Activated naive CD4-positive, alpha-beta T cell treated with anti-CD3 and anti-CD28 coated beads, Interleukin-2, amount 50 U/mL, for 72 hours (primary cell): Measurements from ENCODE around the gene PDE4D. TPM values are rescaled to one million over a fixed set of nuclear protein-coding genes. Genes with fewer than 3 reads are reported as not detected.
"Not testable (repeated sequence)": the region's sequence is repeated elsewhere in the genome, so short reads cannot be mapped to it uniquely, and the experiment has no call there.

Source experiments
- ATAC-seq, 2 donors: fragments of 150-1000 bp; cut with Tn5 transposase; 2 replicates each; pipeline ENCODE4 v1.10.0; 2021; ENCODE audit warnings: mild to moderate bottlenecking in 2 of 2, moderate library complexity in 2 of 2
- DNase-seq, 2 donors: peaks; one replicate each; pipeline ENCODE4 v3.0.0; 2021 to 2022; ENCODE audit warnings: low spot score in 2 of 2
- H3K27ac Mint-ChIP-seq, 2 donors: one replicate each; pipeline ENCODE4 v1.8.0; 2022; ENCODE audit warnings: mild to moderate bottlenecking in 2 of 2, mixed read lengths in 2 of 2
- H3K36me3 Mint-ChIP-seq, 2 donors: one replicate each; pipeline ENCODE4 v1.8.0; 2022; ENCODE audit warnings: mixed read lengths in 2 of 2
- H3K9me3 Mint-ChIP-seq, 2 donors: one replicate each; pipeline ENCODE4 v1.8.0; 2022; ENCODE audit warnings: mixed read lengths in 2 of 2
- total RNA-seq, 2 donors: library from RNA; stranded (reverse); gene quantifications; one replicate each; pipeline ENCODE4 v1.2.3, GENCODE V29; 2022

PDE4D gene
- total RNA-seq, 2 donors from 2014 or later: 31.1 to 86.7 TPM

DNA sequence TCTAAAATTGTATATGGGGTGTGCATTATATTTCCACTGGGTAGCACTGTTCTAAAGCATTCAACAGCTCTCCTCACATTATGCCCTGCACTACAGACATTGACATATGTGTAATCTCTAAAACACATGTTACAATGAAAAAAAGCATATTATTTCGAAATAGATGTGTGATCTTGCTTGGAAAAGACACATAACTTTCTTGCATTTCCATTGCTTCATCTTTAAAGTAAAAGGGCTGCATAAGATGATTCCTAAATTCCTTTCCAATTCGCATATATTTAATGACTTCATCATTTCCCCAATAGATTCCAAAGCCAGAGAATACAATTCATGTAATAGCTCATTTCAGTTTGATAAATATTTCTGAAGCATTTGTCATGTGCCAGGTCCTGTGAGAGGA is 566.9 kb downstream of the PDE4D start:
- Mint-ChIP-seq H3K27ac (no peak overlapping the region), H3K36me3 (no peaks in the 10 kb centered on the region), H3K9me3 (no peaks in the 10 kb centered on the region)
- DNase-seq (no peak), ATAC-seq (no peak)

DNA sequence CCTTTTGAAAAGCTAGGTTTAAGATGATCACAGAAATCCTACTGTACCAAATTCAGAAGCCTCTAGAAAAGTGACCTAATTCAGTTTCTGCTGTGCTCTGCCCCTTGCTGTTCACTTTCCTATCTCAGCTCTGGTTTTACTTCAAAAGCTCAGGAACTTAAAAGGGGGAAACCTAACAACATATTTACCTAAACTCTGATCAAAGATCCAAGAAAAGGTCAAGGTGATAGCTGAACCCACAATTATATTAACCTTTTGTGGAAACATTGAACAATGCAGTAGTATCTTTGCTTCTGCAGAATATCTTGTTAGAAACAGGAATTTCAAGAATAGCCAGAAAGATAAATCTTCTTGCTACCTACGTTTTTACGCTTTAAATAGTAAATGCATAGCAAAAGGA is 568.5 kb downstream of the PDE4D start:
- Mint-ChIP-seq H3K27ac (no peak overlapping the region), H3K36me3 (no peaks in the 10 kb centered on the region), H3K9me3 (no peaks in the 10 kb centered on the region)
- DNase-seq: no peak
- no peak for ATAC-seq

DNA sequence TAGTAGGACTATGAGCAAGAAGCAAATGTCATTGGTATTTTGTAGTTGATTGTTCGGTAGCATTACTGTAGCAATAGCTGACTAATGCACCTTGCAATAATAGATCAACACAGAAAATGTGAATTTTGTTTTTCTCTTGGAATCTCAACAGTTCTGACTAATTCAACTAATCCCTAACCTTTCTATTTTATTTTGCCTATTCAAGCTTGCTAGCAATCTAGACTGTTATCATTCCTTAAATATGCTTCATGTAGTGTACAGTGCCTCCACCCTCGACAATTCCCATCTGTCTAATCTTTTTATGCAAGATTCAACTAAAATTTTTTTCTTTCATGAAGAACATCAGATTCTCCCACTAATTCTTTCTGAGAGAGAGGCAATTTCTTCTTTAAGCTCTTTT is 570.6 kb downstream of the PDE4D start:
- no peaks in the 10 kb centered on the region for H3K9me3 Mint-ChIP-seq
- ATAC-seq (no peak), DNase-seq (no peak)
- H3K27ac Mint-ChIP-seq: no peak overlapping the region
- H3K36me3 Mint-ChIP-seq: no peaks in the 10 kb centered on the region

DNA sequence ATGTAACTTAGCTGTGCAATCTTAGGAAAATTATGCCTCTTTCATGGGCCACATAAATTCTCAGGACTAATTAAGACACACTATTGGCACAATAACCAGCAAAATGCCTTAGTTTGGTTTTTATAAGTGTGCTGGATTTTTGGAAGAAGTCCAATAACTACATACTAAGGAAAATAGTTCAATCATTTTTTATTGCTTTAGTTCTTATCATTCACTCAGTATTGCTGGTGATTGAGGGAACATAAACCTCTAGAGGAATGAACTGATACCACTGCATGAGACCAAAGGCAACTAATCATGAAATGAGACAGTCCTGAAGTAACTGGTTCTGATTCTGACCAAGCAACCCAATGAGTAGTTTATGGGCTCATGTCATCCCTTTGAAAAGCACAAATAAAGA is 571.5 kb downstream of the PDE4D start:
- ATAC-seq: no peak
- H3K36me3 Mint-ChIP-seq: no peaks in the 10 kb centered on the region
- DNase-seq: no peak
- H3K9me3 Mint-ChIP-seq: no peaks in the 10 kb centered on the region
- H3K27ac Mint-ChIP-seq: no peak overlapping the region

DNA sequence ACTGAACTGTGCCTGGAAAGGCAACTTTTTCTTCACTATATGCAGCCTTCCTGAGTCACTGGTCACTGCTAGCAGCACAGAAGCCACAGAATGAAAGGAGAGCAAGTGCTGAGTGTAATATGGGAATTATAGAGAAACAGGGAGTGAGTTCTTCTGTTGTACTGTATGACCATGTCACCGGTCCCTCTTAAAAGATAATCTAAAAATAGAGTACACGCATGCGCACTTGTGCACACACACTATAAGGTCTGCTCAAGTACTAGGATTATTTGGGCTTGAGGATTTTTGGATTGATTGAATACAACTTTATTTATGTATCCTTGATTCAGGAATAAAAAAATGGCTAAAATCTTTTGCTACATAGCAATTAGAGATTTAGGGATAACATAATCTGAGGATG is 571.9 kb downstream of the PDE4D start:
- H3K36me3 Mint-ChIP-seq: no peaks in the 10 kb centered on the region

DNA sequence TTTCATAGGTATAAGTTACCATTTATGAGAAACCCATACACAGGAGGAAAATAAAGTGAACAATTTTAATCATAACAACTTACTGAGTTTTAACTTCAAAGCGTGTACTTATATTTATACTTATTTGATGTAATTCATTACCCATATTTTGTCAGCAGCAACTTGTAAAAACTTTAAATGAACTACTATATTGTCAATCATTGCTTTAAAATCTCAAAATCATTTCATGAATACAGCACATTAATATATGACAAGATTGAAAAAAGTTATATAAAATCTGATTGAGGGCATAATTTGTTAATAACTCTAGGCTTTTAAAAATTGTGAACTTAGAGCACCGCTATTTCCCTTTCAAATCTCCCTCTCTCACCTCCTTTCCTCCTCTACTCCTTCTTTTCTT is 573.1 kb downstream of the PDE4D start:
- no peak overlapping the region for H3K27ac Mint-ChIP-seq
- ATAC-seq (no peak), DNase-seq (no peak)
- no peaks in the 10 kb centered on the region for H3K9me3 Mint-ChIP-seq
- H3K36me3 Mint-ChIP-seq: no peaks in the 10 kb centered on the region

More for the DNA sequence above, 571.9 kb downstream of the PDE4D start:
- ATAC-seq (no peak), DNase-seq (no peak)
- Mint-ChIP-seq H3K9me3 (no peaks in the 10 kb centered on the region), H3K27ac (no peak overlapping the region)

DNA sequence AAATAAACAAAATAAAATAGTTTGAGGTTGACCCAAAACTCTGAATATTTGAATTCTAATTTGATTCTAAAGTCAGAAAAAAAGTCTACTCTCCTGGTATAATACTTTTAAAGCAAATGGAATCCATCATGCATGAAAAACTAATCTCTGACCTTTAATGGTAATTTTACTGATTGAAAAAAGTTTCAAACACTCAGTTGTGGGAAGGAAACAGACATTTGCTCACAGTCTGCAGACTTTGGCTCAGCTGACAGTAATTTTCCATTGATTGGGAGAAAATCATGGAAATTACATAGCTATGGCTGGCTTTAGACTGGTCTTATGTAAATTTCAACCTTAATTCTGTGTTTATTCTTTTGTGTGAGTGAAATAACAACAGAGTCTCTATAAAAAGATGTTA is 574.3 kb downstream of the PDE4D start:
- DNase-seq: no peak
- Mint-ChIP-seq H3K9me3 (no peaks in the 10 kb centered on the region), H3K36me3 (no peaks in the 10 kb centered on the region), H3K27ac (no peak overlapping the region)
- no peak for ATAC-seq

DNA sequence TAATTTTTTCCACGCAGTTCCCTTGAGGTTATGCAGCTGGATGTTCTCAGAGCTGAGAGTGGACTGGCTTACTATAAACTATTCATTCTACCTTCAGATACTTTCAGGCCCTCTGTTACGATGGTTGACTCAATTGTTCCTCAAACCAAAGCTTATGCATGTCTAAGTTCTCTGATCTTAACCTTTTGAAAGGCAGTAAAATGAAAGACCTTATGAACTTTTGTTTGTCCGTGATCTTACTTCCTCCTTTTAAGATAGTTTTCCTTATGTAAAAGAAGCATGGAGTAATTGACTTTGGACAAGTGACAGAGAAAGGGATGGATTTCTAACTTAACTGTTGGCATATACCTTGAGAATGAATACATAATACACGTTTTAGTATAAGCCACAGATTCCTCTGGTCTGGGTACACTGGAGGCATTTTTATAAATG is 575.7 kb downstream of the PDE4D start:
- ATAC-seq: no peak
- H3K9me3 Mint-ChIP-seq: no peaks in the 10 kb centered on the region
- no peak for DNase-seq
- H3K27ac Mint-ChIP-seq: no peak overlapping the region
- H3K36me3 Mint-ChIP-seq: no peaks in the 10 kb centered on the region

DNA sequence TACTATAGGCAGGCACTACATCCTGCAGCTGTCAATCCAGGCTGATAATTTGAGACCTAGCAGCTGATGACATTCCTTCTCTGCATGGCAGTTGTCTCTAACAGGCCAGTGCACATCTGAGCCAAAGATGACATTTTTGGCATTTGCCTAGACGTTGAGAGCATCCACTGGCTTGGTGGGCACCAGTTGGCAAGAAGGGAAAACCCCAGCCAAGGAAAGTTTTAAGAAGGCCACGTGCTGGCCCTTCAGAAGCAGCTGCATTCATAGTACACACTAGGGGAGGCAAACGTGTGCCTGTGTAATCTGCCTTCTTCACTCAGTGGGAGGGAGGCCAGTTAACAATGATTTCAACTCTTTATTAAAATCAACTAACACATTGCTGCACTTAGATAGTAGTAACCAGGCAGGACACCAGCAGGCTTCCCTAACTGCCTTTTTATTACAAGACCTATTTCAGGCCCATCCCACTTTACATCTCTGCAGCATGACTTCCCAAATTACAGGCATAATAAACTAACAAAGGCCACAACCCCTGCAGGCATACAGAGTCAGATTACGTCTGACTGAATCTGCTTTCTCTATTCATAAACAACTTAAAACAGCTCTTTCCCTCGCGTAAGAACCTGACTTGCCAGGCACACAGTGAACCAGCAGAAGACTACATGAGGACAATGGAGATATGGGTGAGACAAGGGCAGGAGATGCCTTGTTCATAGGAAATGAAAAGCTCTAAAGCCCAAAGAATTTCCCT is 576.3 kb downstream of the PDE4D start:
- Mint-ChIP-seq H3K36me3 (no peaks in the 10 kb centered on the region), H3K9me3 (no peaks in the 10 kb centered on the region), H3K27ac (no peak overlapping the region)
- DNase-seq (no peak), ATAC-seq (no peak)

DNA sequence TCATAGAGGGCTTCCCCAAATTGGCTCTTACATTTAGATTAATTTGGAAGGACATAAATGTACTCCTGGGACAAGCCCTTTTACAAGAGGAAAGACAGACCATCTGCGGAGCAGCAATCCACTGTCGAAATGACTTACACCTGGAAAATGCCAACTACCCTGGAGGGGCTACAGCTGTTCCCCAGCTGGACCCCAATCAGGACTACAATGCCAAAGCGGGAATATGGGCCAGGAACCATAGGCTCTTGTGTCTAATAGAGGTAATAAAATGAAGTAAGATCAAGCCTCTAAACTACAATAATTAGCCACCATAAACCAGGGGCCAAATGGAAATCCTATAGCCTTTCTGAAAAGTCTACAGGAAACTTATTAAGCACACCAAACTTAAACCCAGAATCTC is 581.3 kb downstream of the PDE4D start:
- DNase-seq: no peak
- Mint-ChIP-seq H3K27ac (no peak overlapping the region), H3K9me3 (peaks cover 0 to 3% of the 10 kb centered on the region in 2 donors), H3K36me3 (no peaks in the 10 kb centered on the region)
- ATAC-seq: no peak

DNA sequence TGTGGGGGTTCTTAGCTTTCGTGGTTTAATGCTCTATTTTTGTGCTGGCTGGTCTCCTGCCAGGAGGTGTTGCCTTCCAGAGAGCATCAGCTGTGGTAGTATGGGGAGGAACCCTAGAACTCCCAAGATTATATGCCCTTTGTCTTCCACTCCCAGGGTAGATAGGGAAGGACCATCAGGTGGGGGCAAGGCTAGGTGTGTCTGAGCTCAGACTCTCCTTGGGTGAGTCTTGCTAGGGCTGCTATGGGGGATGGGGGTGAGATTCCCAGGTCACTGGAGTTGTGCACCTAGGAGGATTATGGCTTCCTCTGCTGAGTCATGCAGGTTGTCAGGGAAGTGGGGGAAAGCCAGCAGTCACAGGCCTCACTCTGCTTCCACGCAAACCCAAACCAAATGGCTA is 584.8 kb downstream of the PDE4D start:
- not testable (repeated sequence) for H3K27ac Mint-ChIP-seq, DNase-seq, H3K36me3 Mint-ChIP-seq, ATAC-seq, H3K9me3 Mint-ChIP-seq

DNA sequence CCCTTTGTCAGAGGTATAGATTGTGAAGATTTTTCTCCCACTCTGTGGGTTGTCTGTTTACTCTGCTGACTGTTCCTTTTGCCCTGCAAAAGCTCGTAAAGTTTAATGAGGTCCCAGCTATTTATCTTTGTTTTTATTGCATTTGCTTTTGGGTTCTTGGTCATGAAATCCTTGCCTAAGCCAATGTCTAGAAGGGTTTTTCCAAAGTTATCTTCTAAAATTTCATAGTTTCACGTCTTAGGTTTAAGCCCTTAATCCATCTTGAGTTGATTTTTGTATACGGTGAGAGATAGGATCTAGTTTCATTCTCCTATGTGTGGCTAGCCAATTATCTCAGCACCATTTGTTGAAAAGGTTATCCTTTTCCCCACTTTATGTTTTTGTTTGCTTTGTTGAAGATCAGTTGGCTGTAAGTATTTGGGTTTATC is 590.2 kb downstream of the PDE4D start:
- DNase-seq, H3K36me3 Mint-ChIP-seq, ATAC-seq, H3K27ac Mint-ChIP-seq: not testable (repeated sequence)
- H3K9me3 Mint-ChIP-seq: peaks cover 2 to 13% of the 10 kb centered on the region in 2 donors

DNA sequence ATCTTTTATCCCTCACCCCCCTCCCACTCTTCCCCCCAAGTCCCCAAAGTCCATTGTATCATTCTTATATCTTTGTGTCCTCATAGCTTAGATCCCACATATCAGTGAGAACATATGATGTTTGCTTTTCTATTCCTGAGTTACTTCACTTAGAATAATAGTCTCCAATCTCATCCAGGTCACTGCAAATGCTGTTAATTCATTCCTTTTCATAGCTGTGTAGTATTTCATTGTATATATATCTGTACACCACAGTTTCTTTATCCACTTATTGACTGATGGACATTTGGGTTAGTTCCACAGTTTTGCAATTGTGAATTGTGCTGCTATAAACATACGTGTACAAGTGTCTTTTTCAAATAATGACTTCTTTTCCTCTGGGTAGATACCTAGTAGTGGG is 591.0 kb downstream of the PDE4D start:
- H3K27ac Mint-ChIP-seq, ATAC-seq, H3K36me3 Mint-ChIP-seq, DNase-seq: not testable (repeated sequence)
- H3K9me3 Mint-ChIP-seq: peaks cover 2 to 13% of the 10 kb centered on the region in 2 donors

DNA sequence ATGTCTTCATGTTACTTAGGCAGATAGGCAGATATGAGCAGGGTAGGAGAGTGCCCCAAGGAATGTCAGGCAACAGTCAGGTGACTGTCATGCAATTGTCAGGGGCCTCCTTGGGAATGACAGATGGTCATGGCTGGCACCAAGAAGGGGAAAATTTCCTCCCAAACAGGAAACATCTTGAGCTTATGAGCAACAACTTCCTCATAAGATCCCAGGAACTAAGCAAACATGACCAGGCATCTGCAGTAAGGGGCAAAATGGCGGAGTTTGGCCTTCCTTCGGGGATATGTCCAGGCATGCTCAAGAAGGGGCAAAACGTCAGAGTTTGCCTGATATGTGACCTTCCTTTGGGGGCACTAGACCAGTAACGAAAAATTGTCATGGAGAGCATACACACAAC is 591.8 kb downstream of the PDE4D start:
- ATAC-seq (no peak), DNase-seq (no peak)
- Mint-ChIP-seq H3K36me3 (no peaks in the 10 kb centered on the region), H3K27ac (peak overlapping the region; percentile 6 to 8), H3K9me3 (peaks cover 2 to 13% of the 10 kb centered on the region in 2 donors)

DNA sequence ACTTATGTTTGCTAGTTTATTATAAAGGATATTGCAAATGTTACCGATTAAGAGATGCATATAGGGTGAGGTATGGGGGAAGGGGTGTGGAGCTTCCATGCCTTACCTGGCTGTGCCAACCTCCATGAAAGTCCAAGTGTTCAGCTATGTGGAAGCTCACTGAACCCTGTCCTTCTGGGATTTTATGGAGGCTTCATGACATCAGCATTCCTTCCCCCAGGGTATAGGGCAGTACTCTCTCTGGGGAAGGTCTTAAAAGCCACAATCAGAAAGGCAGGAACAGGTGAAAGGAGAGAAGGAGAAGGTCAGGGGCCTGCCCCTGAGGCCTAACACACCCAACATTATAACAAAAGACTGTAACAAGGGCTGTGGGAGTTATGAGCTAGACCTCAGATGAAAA is 592.6 kb downstream of the PDE4D start:
- peak overlapping the region in 1 of 2 donors; percentile 8 for H3K27ac Mint-ChIP-seq
- peaks cover 2 to 13% of the 10 kb centered on the region in 2 donors for H3K9me3 Mint-ChIP-seq
- DNase-seq (no peak), ATAC-seq (no peak)
- no peaks in the 10 kb centered on the region for H3K36me3 Mint-ChIP-seq

DNA sequence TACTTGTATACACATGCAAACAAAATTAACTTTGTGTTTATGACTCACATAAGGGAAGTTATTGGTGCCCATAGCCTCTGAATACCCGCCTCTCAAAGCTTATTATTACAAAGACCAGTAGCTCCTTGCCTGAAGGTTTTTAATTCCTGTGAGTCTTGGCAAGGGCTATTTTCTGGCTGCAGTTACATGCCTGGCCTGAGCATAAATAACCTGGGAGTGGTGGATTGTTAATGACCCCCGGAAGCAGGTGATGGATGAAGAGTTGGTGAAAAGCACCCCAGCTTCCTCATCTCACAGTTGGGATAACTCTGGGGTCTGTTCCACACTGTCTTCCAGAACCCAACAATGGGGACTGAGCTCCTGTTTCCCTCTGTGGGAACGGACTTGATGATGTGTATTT is 594.5 kb downstream of the PDE4D start:
- Mint-ChIP-seq H3K9me3 (peaks cover 2 to 13% of the 10 kb centered on the region in 2 donors), H3K27ac (no peak overlapping the region), H3K36me3 (no peaks in the 10 kb centered on the region)
- no peak for DNase-seq
- no peak for ATAC-seq

DNA sequence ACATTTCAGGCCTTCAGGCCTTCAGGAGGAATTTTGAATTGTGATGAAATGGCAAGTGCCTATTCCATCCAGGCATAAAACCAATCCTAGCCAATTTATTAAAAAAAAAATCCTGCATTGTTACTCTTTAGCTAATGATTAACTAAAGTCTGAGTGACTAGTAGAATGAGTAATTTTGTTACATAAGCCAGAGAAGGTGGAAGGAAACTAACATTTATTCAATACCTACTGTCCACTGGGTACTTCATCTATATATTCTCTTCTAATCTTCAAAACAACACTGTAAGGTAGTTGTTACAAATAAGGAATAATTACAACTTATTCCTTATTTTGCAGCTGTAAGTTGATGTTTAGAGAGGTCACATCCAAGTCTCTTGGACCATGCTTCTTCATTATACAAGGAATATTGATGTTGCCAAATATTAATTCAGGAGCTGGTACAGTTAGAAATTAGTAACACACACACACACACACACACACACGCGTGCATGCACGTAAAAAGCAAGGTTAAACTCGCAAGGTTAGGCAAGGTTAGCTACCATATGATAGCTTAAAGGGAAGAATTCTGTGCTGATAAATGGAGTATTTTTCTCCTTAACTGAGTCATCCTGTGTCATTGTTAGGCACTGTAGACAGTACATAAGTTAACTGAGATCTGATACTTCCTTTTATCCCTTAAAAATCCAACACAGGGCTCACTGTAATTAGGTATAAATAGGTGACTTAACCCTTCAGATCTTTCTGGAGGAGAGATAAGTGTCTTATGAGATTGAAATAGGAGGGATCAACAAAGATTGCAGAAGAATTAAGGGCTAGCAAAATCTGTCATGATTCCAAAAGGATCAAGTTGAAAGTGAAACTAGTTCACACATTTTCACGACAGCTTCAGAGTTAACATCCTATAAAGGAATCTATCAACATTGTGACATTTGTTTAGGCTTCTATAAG is 596.9 kb downstream of the PDE4D start:
- DNase-seq: no peak
- Mint-ChIP-seq H3K27ac (peak overlapping the region in 1 of 2 donors; percentile 43), H3K9me3 (peaks cover 0 to 4% of the 10 kb centered on the region in 2 donors), H3K36me3 (no peaks in the 10 kb centered on the region)
- ATAC-seq: peak in 1 of 2 donors; percentile 30
